BE2C (cell line): ENCODE results near the gene NUMA1.
A peak's percentile ranks its signal among the peaks of the same experiment; 100 is the strongest.

Experiments used
- DNase-seq: peaks from one replicate; pipeline ENCODE4 v3.0.0-alpha.2; 2020
- H3K27me3 ChIP-seq: fragments of 250-450 bp; sonication (Bioruptor Pico); 2 replicates; pipeline ENCODE4 v1.5.1; 2020; ENCODE audit warnings: mild to moderate bottlenecking
- H3K36me3 ChIP-seq: fragments of 250-450 bp; sonication (Bioruptor Pico); 2 replicates; pipeline ENCODE4 v1.5.1; 2020; ENCODE audit warnings: mild to moderate bottlenecking
- H3K4me1 ChIP-seq: fragments of 250-450 bp; sonication (Bioruptor Pico); 2 replicates; pipeline ENCODE4 v1.5.1; 2020
- H3K4me3 ChIP-seq: 2 replicates; pipeline ENCODE4 v1.5.1; 2011; ENCODE audit warnings: low read depth, low read length
- H3K9me3 ChIP-seq: fragments of 250-450 bp; sonication (Bioruptor Pico); 2 replicates; pipeline ENCODE4 v1.5.1; 2020
- TF ChIP-seq, protein P1 (sequence below): IDR thresholded peaks from 2 replicates; pipeline ENCODE4 v1.5.1; 2012; ENCODE audit warnings: mild to moderate bottlenecking, low read depth, low read length

Gene NUMA1

DNA sequence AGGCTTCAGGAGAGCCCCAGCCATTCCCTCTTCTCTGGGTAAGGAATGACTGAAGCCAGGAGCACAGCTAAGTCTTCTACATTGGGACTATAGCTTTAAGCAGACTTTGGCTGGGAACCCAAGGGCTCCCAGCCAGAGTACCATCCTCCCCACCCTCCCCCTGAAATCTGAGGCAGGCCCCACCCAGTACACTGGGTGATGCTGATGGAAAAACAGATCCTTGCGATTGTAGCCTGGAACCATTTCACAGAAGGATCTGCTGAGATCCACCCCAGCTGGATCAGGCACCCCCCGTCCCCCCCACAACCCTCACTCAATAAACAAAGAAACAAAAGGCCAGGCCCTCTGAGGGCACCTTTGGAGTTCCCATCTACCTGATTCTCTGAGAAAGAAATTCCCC is 41.9 kb downstream of the NUMA1 start:
- no peak for DNase-seq
- TF ChIP-seq, protein P1, sequence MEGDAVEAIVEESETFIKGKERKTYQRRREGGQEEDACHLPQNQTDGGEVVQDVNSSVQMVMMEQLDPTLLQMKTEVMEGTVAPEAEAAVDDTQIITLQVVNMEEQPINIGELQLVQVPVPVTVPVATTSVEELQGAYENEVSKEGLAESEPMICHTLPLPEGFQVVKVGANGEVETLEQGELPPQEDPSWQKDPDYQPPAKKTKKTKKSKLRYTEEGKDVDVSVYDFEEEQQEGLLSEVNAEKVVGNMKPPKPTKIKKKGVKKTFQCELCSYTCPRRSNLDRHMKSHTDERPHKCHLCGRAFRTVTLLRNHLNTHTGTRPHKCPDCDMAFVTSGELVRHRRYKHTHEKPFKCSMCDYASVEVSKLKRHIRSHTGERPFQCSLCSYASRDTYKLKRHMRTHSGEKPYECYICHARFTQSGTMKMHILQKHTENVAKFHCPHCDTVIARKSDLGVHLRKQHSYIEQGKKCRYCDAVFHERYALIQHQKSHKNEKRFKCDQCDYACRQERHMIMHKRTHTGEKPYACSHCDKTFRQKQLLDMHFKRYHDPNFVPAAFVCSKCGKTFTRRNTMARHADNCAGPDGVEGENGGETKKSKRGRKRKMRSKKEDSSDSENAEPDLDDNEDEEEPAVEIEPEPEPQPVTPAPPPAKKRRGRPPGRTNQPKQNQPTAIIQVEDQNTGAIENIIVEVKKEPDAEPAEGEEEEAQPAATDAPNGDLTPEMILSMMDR: no peak
- H3K27me3 ChIP-seq: no peaks in the 10 kb centered on the region
- peaks cover 23% of the 10 kb centered on the region for H3K4me1 ChIP-seq
- peak overlapping the region; percentile 73 for H3K4me3 ChIP-seq
- H3K9me3 ChIP-seq: no peaks in the 10 kb centered on the region
- peaks cover 40% of the 10 kb centered on the region for H3K36me3 ChIP-seq

DNA sequence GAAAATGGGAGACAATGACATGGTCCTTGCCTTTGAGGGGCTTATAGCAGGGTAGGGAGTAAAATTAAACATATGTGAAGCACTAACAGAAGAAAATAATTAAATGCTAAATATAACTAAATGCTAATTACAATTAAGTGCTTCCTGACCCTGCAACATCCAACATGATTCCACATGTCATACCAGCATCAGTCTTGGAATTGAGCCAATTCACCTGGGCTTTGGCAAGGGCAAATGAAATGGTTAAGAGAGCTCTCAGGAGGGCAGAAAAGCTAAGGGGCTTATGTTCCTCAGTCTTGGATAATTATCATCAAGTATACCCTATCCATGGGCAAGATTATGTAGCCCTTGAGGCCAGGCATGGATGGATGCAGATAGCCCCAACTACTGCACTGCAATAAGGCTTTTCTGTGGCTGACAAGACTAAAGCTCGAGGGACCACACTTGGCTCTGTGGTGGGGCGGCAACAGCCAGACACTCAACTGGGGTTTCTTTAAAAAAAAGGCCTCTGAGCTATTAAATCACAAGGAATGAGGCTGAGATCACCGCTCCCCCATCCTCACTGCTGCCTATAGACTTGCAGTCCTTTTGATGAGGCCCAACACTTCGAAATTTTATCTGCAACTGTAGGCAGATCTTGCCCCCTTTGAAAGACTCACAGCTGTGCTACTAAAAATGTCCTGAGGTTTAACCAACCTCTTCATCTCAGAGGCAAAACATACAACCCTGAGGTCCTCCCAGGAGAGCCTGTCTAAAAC is 42.6 kb downstream of the NUMA1 start:
- Histone ChIP-seq H3K36me3 (peaks cover 45% of the 10 kb centered on the region), H3K4me3 (peak overlapping the region; percentile 73; the same call in 1 of the 2 replicates), H3K4me1 (peaks cover 22% of the 10 kb centered on the region), H3K9me3 (no peaks in the 10 kb centered on the region), H3K27me3 (no peaks in the 10 kb centered on the region)
- TF ChIP-seq, protein P1: no peak
- DNase-seq: no peak

DNA sequence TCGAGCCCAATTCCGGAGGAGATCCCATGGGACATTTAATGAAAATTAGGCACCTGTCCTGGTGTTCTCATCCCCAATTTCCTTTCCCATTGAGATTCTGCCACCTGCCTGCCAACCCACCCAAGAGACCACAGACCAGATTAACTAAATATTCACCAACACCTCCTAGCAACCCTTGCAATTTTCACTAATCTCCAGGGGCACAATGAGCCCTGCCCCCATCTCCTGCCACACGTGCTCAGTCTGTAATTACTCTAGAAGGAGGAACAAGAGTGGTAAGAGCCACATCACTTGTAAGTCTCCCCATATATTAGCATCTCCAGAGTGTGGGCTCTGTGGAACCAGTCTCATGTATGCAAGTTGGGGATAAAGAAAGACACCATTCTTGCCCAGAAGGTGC is 43.7 kb downstream of the NUMA1 start:
- Histone ChIP-seq H3K4me3 (no peak overlapping the region), H3K36me3 (peaks cover 55% of the 10 kb centered on the region), H3K4me1 (peaks cover 18% of the 10 kb centered on the region), H3K27me3 (no peaks in the 10 kb centered on the region), H3K9me3 (no peaks in the 10 kb centered on the region)
- no peak for DNase-seq
- TF ChIP-seq, protein P1: no peak

DNA sequence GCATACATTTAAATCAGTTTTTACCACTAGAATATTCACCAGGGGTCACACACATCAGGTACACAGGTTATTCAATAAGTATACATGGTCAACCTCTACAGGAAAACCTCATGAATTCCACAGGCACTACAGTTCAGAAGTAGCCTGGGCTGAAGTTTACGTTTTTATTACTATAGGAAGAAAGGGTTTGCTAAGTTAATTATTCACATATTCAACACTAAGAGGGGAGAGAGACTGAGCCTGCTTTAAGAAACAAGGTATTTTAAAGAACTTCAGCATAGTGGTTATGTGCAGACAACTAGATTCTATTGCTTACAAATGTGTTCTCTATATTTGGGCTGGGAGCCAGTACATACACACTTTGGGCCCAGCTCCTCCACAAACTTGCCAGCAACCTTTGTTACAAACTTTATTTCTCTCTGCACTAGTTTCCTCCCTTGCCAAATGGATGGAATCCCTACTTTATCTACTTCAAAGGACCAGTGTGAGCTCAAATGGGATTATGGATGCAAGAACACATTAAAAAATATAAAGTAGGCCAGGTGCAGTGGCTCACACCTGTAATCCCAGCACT is 49.8 kb downstream of the NUMA1 start:
- H3K36me3 ChIP-seq: peaks cover 81% of the 10 kb centered on the region
- TF ChIP-seq, protein P1: no peak
- no peaks in the 10 kb centered on the region for H3K9me3 ChIP-seq
- no peak overlapping the region for H3K4me3 ChIP-seq
- no peak for DNase-seq
- H3K27me3 ChIP-seq: no peaks in the 10 kb centered on the region
- 0 out of 2 replicates have a peak, but pooled peaks cover under 1% of the 10 kb centered on the region for H3K4me1 ChIP-seq

DNA sequence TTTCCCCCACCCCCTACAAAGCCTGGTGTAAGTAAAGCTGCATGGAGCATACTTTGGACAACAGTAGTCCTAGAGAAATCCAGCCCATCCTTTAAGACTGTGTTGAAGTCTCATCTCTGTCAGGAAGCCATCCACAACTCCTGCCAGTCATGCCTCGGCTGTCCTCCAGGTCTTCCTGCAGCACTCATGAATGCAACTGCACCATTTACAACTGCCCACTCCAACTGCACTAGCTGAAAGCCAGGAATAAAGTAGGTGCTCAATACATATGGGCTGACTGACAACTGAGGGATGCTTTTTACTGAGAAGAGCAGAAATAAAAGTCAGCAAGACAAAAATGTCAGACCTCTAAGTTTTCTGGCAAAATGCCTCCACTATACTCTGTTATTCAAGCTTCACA is 54.3 kb downstream of the NUMA1 start:
- peaks cover 85% of the 10 kb centered on the region for H3K36me3 ChIP-seq
- H3K4me3 ChIP-seq: no peak overlapping the region
- H3K27me3 ChIP-seq: no peaks in the 10 kb centered on the region
- no peak for DNase-seq
- H3K9me3 ChIP-seq: no peaks in the 10 kb centered on the region
- H3K4me1 ChIP-seq: 0 out of 2 replicates have a peak, but pooled peaks cover 2% of the 10 kb centered on the region
- TF ChIP-seq, protein P1: no peak
